ENCODE measurements around the gene PLIN5.

GRCh38 chr19:4566402-4567051 is 31.5 kb upstream of the PLIN5 start:
- no peak for TF ChIP-seq SIN3A (IDR thresholded peaks at IDR 0.05; ENCODE audit: low read depth)
- TF ChIP-seq EZH2 (IDR thresholded peaks at IDR 0.05): no peak
- TF ChIP-seq, protein P1, sequence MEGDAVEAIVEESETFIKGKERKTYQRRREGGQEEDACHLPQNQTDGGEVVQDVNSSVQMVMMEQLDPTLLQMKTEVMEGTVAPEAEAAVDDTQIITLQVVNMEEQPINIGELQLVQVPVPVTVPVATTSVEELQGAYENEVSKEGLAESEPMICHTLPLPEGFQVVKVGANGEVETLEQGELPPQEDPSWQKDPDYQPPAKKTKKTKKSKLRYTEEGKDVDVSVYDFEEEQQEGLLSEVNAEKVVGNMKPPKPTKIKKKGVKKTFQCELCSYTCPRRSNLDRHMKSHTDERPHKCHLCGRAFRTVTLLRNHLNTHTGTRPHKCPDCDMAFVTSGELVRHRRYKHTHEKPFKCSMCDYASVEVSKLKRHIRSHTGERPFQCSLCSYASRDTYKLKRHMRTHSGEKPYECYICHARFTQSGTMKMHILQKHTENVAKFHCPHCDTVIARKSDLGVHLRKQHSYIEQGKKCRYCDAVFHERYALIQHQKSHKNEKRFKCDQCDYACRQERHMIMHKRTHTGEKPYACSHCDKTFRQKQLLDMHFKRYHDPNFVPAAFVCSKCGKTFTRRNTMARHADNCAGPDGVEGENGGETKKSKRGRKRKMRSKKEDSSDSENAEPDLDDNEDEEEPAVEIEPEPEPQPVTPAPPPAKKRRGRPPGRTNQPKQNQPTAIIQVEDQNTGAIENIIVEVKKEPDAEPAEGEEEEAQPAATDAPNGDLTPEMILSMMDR (IDR thresholded peaks at IDR 0.05 in 2 of 3, conservative IDR thresholded peaks at IDR 0.05 in 1 of 3; ENCODE audit: borderline replicate concordance in 1 of 3, insufficient read depth in 1 of 3, low read depth in 2 of 3, low read length in 2 of 3): no peak
- no peak for TF ChIP-seq FOSL1 (IDR thresholded peaks at IDR 0.05; ENCODE audit: low read depth)
- no peak for TF ChIP-seq POLR2A (IDR thresholded peaks at IDR 0.05; ENCODE audit: borderline replicate concordance, extremely low read depth, insufficient read depth, insufficient read length)
- no peak for TF ChIP-seq CEBPB (IDR thresholded peaks at IDR 0.05; ENCODE audit: low read depth)
- TF ChIP-seq, protein P2, sequence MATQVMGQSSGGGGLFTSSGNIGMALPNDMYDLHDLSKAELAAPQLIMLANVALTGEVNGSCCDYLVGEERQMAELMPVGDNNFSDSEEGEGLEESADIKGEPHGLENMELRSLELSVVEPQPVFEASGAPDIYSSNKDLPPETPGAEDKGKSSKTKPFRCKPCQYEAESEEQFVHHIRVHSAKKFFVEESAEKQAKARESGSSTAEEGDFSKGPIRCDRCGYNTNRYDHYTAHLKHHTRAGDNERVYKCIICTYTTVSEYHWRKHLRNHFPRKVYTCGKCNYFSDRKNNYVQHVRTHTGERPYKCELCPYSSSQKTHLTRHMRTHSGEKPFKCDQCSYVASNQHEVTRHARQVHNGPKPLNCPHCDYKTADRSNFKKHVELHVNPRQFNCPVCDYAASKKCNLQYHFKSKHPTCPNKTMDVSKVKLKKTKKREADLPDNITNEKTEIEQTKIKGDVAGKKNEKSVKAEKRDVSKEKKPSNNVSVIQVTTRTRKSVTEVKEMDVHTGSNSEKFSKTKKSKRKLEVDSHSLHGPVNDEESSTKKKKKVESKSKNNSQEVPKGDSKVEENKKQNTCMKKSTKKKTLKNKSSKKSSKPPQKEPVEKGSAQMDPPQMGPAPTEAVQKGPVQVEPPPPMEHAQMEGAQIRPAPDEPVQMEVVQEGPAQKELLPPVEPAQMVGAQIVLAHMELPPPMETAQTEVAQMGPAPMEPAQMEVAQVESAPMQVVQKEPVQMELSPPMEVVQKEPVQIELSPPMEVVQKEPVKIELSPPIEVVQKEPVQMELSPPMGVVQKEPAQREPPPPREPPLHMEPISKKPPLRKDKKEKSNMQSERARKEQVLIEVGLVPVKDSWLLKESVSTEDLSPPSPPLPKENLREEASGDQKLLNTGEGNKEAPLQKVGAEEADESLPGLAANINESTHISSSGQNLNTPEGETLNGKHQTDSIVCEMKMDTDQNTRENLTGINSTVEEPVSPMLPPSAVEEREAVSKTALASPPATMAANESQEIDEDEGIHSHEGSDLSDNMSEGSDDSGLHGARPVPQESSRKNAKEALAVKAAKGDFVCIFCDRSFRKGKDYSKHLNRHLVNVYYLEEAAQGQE (IDR thresholded peaks at IDR 0.05; ENCODE audit: low read depth): no peak
- TF ChIP-seq EZH2phosphoT487 (IDR thresholded peaks at IDR 0.05; ENCODE audit: borderline replicate concordance): no peak
- no peak for TF ChIP-seq RAD21 (IDR thresholded peaks at IDR 0.05; ENCODE audit: low read depth)
- no peak for TF ChIP-seq POLR2AphosphoS5 (IDR thresholded peaks at IDR 0.05; ENCODE audit: low read depth, low read length)
- no peak for TF ChIP-seq MAX (IDR thresholded peaks at IDR 0.05)
- TF ChIP-seq ZBTB33 (IDR thresholded peaks at IDR 0.05; ENCODE audit: extremely low read depth, insufficient replicate concordance, low read length): no peak
- TF ChIP-seq SRF (IDR thresholded peaks at IDR 0.05; ENCODE audit: low read depth): no peak

Measured in HCT116 (cell line).